Trophoblast cell (in vitro differentiated cells and primary cell): ENCODE results near the gene CPA4.
A peak's percentile ranks its signal among the peaks of the same experiment; 100 is the strongest.

ENCODE experiments used
- DNase-seq, 2 donors: peaks; one replicate each; pipeline ENCODE4 v3.0.0-alpha.2; 2016
- H2AFZ ChIP-seq: 2 replicates; pipeline ENCODE4 v1.6.1; 2013; ENCODE audit warnings: low read length, moderate library complexity, mild to moderate bottlenecking; ENCODE audit not compliant: insufficient read depth, poor library complexity
- H2AK5ac ChIP-seq: 2 replicates; pipeline ENCODE4 v1.6.1; 2013; ENCODE audit warnings: mild to moderate bottlenecking, low read length
- H2BK120ac ChIP-seq: 2 replicates; pipeline ENCODE4 v1.6.1; 2013; ENCODE audit warnings: low read length, mild to moderate bottlenecking, moderate library complexity; ENCODE audit not compliant: insufficient read depth, poor library complexity
- H2BK12ac ChIP-seq: 2 replicates; pipeline ENCODE4 v1.6.1; 2013; ENCODE audit warnings: mild to moderate bottlenecking, low read length, moderate library complexity
- H2BK5ac ChIP-seq: 2 replicates; pipeline ENCODE4 v1.6.1; 2013; ENCODE audit warnings: low read length, low read depth, moderate library complexity, mild to moderate bottlenecking; ENCODE audit not compliant: poor library complexity
- H3K14ac ChIP-seq: 2 replicates; pipeline ENCODE4 v1.6.1; 2013; ENCODE audit warnings: mild to moderate bottlenecking, low read length
- H3K18ac ChIP-seq: 2 replicates; pipeline ENCODE4 v1.6.1; 2013; ENCODE audit warnings: mild to moderate bottlenecking, low read length
- H3K23ac ChIP-seq: 2 replicates; pipeline ENCODE4 v1.6.1; 2013; ENCODE audit warnings: low read length
- H3K27ac ChIP-seq: 2 replicates; pipeline ENCODE4 v1.5.1; 2013; ENCODE audit warnings: low read depth, mild to moderate bottlenecking, inconsistent platforms, low read length, moderate library complexity
- H3K27me3 ChIP-seq: 2 replicates; pipeline ENCODE4 v1.6.1; 2013; ENCODE audit warnings: inconsistent platforms, mild to moderate bottlenecking, low read length, moderate library complexity; ENCODE audit not compliant: insufficient read depth
- H3K36me3 ChIP-seq, 2 experiments: 1 replicate in 1 of 2; 2 replicates in 1 of 2; pipeline ENCODE4 v1.6.1; 2013; ENCODE audit warnings: low read length in 2 of 2, mild to moderate bottlenecking in 2 of 2, moderate library complexity in 1 of 2; ENCODE audit not compliant: insufficient read depth in 2 of 2, control insufficient read depth in 1 of 2
- H3K4ac ChIP-seq: 2 replicates; pipeline ENCODE4 v1.6.1; 2013; ENCODE audit warnings: low read depth, mild to moderate bottlenecking, low read length, moderate library complexity
- H3K4me1 ChIP-seq, 2 experiments: 1 replicate in 1 of 2; 2 replicates in 1 of 2; pipeline ENCODE4 v1.6.1; 2013; ENCODE audit warnings: low read length in 2 of 2, mild to moderate bottlenecking in 2 of 2, moderate library complexity in 1 of 2; ENCODE audit not compliant: insufficient read depth in 2 of 2, control insufficient read depth in 1 of 2
- H3K4me2 ChIP-seq: 2 replicates; pipeline ENCODE4 v1.6.1; 2013; ENCODE audit warnings: inconsistent platforms, mild to moderate bottlenecking, low read length, moderate library complexity
- H3K4me3 ChIP-seq: 2 replicates; pipeline ENCODE4 v1.5.1; 2013; ENCODE audit warnings: mild to moderate bottlenecking, low read depth, low read length, inconsistent platforms
- H3K79me1 ChIP-seq: one replicate; pipeline ENCODE4 v1.6.1; 2013; ENCODE audit warnings: low read length
- H3K79me2 ChIP-seq: 2 replicates; pipeline ENCODE4 v1.6.1; 2013; ENCODE audit warnings: low read length, mild to moderate bottlenecking; ENCODE audit not compliant: control insufficient read depth, insufficient read depth, poor library complexity
- H3K9ac ChIP-seq: 2 replicates; pipeline ENCODE4 v1.6.1; 2013; ENCODE audit warnings: mild to moderate bottlenecking, low read length
- H3K9me3 ChIP-seq: 2 replicates; pipeline ENCODE4 v1.6.1; 2013; ENCODE audit warnings: low read depth, mild to moderate bottlenecking, control low read depth, inconsistent platforms, low read length; ENCODE audit not compliant: insufficient read depth
- H4K12ac ChIP-seq: 2 replicates; pipeline ENCODE4 v1.6.1; 2013; ENCODE audit warnings: low read depth, mild to moderate bottlenecking, low read length, moderate library complexity
- H4K8ac ChIP-seq: 2 replicates; pipeline ENCODE4 v1.6.1; 2013; ENCODE audit warnings: low read depth, mild to moderate bottlenecking, low read length, moderate library complexity
- H4K91ac ChIP-seq: one replicate; pipeline ENCODE4 v1.6.1; 2013; ENCODE audit warnings: low read depth, mild to moderate bottlenecking, low read length, moderate library complexity
- WGBS: extraction: QIAGEN DNeasy Blood & Tissue Kit; methylation state at CpG from one replicate; pipeline ENCODE4 v1.1.7; 2013; ENCODE audit warnings: missing lambda C conversion rate; ENCODE audit not compliant: insufficient read length, insufficient coverage; ENCODE audit errors: extremely low coverage; 5-methylcytosine and 5-hydroxymethylcytosine counted together

CPA4 gene

DNA sequence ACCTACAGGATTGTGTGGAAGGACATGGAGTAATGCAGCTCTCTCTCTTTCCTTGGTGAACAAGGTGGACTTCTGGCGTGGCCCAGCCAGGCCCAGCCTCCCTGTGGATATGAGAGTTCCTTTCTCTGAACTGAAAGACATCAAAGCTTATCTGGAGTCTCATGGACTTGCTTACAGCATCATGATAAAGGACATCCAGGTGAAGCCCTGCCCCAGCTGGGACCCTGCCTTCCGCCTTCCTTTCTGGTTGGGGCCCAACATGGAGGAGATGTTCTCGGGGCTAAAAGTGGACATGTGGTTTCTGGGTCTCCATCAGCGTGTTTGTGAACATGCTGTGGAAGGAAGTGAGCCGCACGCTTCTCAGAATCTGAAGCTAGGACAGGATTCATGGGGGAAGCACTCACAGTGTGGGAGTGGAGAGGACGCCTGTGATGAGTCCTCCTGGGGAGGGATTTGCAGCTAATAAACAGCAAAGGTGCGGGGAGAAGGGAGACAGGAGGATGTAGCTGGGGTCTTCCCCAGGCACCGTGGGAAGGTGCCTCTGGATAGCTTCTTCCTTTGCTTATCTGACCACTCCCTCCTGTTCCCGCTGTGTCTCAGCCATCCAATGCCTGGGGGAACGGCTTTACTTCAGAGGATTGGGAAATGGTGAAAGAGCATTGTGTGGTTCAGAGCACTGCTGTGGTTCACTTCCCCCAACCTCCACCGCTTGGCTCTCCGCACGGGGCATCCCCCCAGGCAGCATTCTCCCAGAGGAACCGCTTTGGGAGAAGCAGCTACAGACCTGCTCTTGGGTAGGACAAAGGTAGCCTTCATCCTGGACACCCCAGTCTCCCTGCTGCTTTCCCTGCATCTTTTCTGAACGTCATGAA is 57.2 kb downstream of the CPA4 start:
- peaks cover 36 to 37% of the 10 kb centered on the region in 2 experiments for H3K4me1 ChIP-seq
- no CpG with 5 or more reads among the region's 16 CpGs for whole genome bisulfite sequencing
- peak; percentile 61 to 74 for DNase-seq
- peak overlapping the region; percentile 70 for H2BK5ac ChIP-seq
- H3K4ac ChIP-seq: peak overlapping the region; percentile 21
- H3K4me2 ChIP-seq: peak overlapping the region; percentile 29
- peak overlapping the region; percentile 51 for H4K8ac ChIP-seq
- H3K9me3 ChIP-seq: peaks cover 2% of the 10 kb centered on the region
- H3K27me3 ChIP-seq: no peaks in the 10 kb centered on the region
- H2BK12ac ChIP-seq: peak overlapping the region; percentile 84
- no peak overlapping the region for H3K23ac ChIP-seq
- peak overlapping the region; percentile 29 for H3K14ac ChIP-seq
- H3K4me3 ChIP-seq: no peak overlapping the region
- H3K79me1 ChIP-seq: peaks cover 40% of the 10 kb centered on the region
- H2AK5ac ChIP-seq: peak overlapping the region; percentile 11
- peak overlapping the region; percentile 95 for H4K91ac ChIP-seq
- peak overlapping the region; percentile 9 for H2BK120ac ChIP-seq
- no peak overlapping the region for H3K9ac ChIP-seq
- H2AFZ ChIP-seq: no peak overlapping the region
- no peaks in the 10 kb centered on the region for H3K36me3 ChIP-seq
- peaks cover 3% of the 10 kb centered on the region for H3K79me2 ChIP-seq
- peak overlapping the region; percentile 50 for H3K18ac ChIP-seq
- H3K27ac ChIP-seq: peak overlapping the region; percentile 53
- H4K12ac ChIP-seq: no peak overlapping the region

DNA sequence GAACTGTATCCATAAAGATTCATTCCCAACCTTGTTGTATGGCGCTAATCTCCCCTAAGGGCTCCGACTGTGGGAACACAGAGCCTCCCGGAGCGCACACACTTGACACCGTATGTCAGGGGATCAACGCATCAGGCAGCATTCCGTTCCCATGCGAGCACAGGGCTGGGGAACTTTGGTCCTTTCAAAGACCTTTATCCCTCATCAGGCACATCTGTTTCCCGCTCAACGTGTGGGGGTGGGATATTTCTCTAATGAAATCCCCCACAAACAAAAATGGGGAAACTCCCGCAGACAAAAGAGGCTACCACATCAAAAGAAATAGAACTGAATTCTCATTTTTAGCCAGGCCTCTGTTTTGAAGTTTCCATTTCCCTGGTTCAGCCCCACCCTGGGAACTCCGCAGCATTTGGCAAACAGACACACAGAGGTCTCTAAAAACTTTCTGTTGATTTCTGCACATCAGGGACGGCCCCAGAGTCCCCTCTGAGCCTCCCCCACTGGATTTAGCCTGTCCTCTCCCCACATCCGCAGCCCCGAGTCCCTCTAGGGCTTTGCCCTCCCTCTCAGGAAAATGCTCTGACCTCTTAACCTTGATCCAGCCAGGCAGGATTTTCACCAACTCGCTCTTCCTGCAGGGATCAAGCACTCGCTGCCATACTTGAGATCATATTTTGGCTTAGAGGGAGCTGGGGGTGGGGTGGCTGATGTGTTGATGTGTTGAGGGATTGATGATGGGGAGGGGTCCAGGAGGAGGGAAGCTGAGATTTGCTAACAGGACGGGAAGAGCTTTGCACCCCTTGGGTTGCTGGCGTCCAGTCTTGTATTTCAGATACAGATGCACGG is 58.2 kb downstream of the CPA4 start:
- Histone ChIP-seq H3K9me3 (peaks cover 2% of the 10 kb centered on the region), H4K12ac (no peak overlapping the region), H3K27ac (peak overlapping the region; percentile 39), H3K36me3 (no peaks in the 10 kb centered on the region), H3K27me3 (no peaks in the 10 kb centered on the region), H2BK120ac (peak overlapping the region; percentile 96), H3K18ac (peak overlapping the region; percentile 67), H4K8ac (peak overlapping the region; percentile 82), H3K23ac (no peak overlapping the region), H2AK5ac (peak overlapping the region; percentile 83), H2BK12ac (peak overlapping the region; percentile 96), H2AFZ (no peak overlapping the region), H3K14ac (peak overlapping the region; percentile 81), H2BK5ac (peak overlapping the region; percentile 47), H3K4me3 (no peak overlapping the region), H3K9ac (no peak overlapping the region), H3K4me2 (no peak overlapping the region), H4K91ac (peak overlapping the region; percentile 95), H3K79me2 (peaks cover 7% of the 10 kb centered on the region), H3K4ac (peak overlapping the region; percentile 0), H3K4me1 (peaks cover 44 to 45% of the 10 kb centered on the region in 2 experiments), H3K79me1 (peaks cover 48% of the 10 kb centered on the region)
- peak in 1 of 2 donors; percentile 17 for DNase-seq
- no CpG with 5 or more reads among the region's 20 CpGs for WGBS

DNA sequence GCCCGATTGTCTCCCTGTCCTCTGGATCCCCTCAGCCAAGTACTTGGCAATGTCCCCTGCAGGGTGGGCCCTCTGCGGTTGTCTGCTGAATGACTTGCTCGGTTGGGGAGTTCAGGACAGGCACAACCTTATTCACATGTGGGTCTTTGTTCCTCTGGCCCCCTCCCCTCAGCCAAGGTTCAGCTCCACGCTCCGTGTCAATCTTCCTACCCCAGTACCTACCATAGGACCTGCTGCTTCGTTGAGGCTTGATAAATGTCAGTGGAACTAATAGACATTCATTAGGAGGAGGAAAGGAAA is 58.8 kb downstream of the CPA4 start:
- Histone ChIP-seq H3K4ac (peak overlapping the region; percentile 82), H3K18ac (peak overlapping the region; percentile 67), H4K12ac (no peak overlapping the region), H3K4me1 (peaks cover 47 to 49% of the 10 kb centered on the region in 2 experiments), H2AK5ac (peak overlapping the region; percentile 70), H2BK120ac (peak overlapping the region; percentile 96), H2AFZ (no peak overlapping the region), H4K8ac (peak overlapping the region; percentile 82), H3K9me3 (peaks cover 2% of the 10 kb centered on the region), H3K36me3 (no peaks in the 10 kb centered on the region), H2BK5ac (peak overlapping the region; percentile 47), H3K27me3 (no peaks in the 10 kb centered on the region), H3K14ac (peak overlapping the region; percentile 81), H3K27ac (peak overlapping the region; percentile 39), H3K4me3 (no peak overlapping the region), H3K4me2 (no peak overlapping the region), H3K79me2 (peaks cover 9% of the 10 kb centered on the region), H3K9ac (no peak overlapping the region), H3K23ac (no peak overlapping the region), H4K91ac (peak overlapping the region; percentile 95), H2BK12ac (peak overlapping the region; percentile 96), H3K79me1 (peaks cover 52% of the 10 kb centered on the region)
- DNase-seq: no peak
- no CpG with 5 or more reads among the region's 6 CpGs for WGBS

DNA sequence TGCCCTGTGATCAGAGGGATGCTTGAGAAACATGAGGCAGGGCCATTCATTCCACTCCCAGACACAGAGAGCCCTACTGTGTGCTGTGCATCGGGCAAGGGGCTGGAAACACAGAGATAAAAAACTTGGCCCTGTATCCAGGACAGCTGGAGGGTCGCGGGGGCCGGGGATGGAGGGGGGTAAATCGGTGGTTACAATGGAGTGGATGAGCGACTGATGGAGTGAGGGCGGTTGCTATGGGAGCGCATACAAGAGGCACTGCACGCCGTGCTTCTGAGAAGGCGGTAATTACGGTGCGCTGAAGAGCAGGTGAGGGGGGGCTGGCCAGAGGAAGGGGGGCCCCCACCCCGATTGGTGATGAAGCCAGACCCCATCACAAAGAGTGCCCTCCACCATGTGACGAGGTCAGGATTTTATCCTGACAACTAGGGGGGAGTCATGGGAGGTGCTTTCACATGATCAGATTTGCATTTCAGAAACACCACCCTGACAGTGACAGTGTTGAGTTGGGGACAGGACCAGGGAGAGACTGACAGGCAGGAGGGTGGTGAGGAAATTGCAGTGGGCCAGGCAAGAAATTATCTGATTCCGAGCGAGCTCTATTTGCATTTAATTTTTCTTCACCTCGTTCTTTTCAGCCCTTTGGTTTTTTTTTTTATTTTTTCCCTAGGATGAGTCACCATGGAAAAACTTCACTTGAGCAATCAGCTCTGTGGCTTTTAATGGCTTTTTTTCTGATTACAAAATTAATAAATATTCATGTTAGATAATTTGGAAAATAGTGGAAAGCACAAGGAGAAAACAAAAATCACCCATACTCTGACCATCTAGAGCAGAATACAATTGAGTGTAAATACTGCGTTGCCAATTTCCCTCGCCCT is 59.5 kb downstream of the CPA4 start:
- Histone ChIP-seq H2BK5ac (peak overlapping the region; percentile 47), H2AK5ac (peak overlapping the region; percentile 70), H3K4me3 (no peak overlapping the region), H3K4me2 (no peak overlapping the region), H3K4ac (peak overlapping the region; percentile 82), H2BK120ac (peak overlapping the region; percentile 96), H3K14ac (peak overlapping the region; percentile 68), H3K9ac (no peak overlapping the region), H4K91ac (peak overlapping the region; percentile 95), H4K12ac (no peak overlapping the region), H3K79me1 (peaks cover 55% of the 10 kb centered on the region), H3K27ac (peak overlapping the region; percentile 5), H3K79me2 (peaks cover 11% of the 10 kb centered on the region), H2BK12ac (peak overlapping the region; percentile 96), H4K8ac (peak overlapping the region; percentile 82), H3K36me3 (no peaks in the 10 kb centered on the region), H3K9me3 (peaks cover 2% of the 10 kb centered on the region), H3K4me1 (peaks cover 52% of the 10 kb centered on the region in 2 experiments), H3K23ac (no peak overlapping the region), H2AFZ (no peak overlapping the region), H3K18ac (peak overlapping the region; percentile 67), H3K27me3 (no peaks in the 10 kb centered on the region)
- DNase-seq: peak in 1 of 2 donors; percentile 69
- no CpG with 5 or more reads among the region's 20 CpGs for WGBS
